K562 (cell line): Measurements from ENCODE around the gene MYBL2. TPM values are rescaled to one million over a fixed set of nuclear protein-coding genes. Genes with fewer than 3 reads are reported as not detected.

Source experiments
- ATAC-seq: fragments of 200-7000 bp; cut with Tn5 transposase; 3 replicates; pipeline ENCODE4 v1.9.1; 2020; ENCODE audit warnings: moderate library complexity
- BruUV-seq: library from RNA; stranded (reverse); fragments of 400-500 nt; replicated peaks from 2 replicates; lab custom pipeline; 2021; lab: Mats Ljungman, UMichigan
- CTCF ChIA-PET: fragments of 300-600 bp; formaldehyde crosslinking; extraction: SDS; loops from one replicate; lab custom pipeline; 2021; ENCODE audit warnings: low intra/inter-chr PET ratio; lab: Yijun Ruan, JAX
- POLR2A ChIA-PET: fragments of 300-600, 350-650 bp; sonication (Branson Sonifier 250); formaldehyde crosslinking; extraction: SDS; loops from one replicate; lab custom pipeline; 2021; ENCODE audit warnings: antibody characterized with exemption, inconsistent platforms; lab: Yijun Ruan, JAX
- DNase-seq, 4 experiments: peaks; one replicate each; pipeline versions ENCODE4 v3.0.0 to v3.0.0-alpha.2; 2011 to 2018; ENCODE audit warnings: low spot score in 3 of 4, mixed read lengths in 3 of 4; ENCODE audit errors: extremely low read depth in 1 of 4
- FAIRE-seq: peaks from 2 replicates; lab custom pipeline; 2011; peaks lifted over from hg19 to GRCh38; lab: Jason Lieb, UNC
- H2AFZ ChIP-seq: 2 replicates; pipeline ENCODE4 v1.6.0; 2011; ENCODE audit warnings: low read depth, low read length, control low read depth, inconsistent platforms
- H3K27ac ChIP-seq: fragments of 200-600 bp; 3 replicates; pipeline ENCODE4 v1.8.0; 2011; ENCODE audit warnings: low read depth, mild to moderate bottlenecking, control low read depth, inconsistent platforms, low read length, moderate library complexity, mixed read lengths; ENCODE audit errors: extremely low read depth
- H3K27me3 ChIP-seq, 2 experiments: fragments of 300-600 bp in 1 of 2; 2 replicates in 1 of 2; 3 replicates in 1 of 2; pipeline versions ENCODE4 v1.6.0 to v1.8.0; 2011; ENCODE audit warnings: inconsistent platforms in 2 of 2, low read length in 2 of 2, mild to moderate bottlenecking in 1 of 2, mixed read lengths in 1 of 2, moderate library complexity in 1 of 2; ENCODE audit not compliant: control insufficient read depth in 2 of 2, insufficient read depth in 2 of 2
- H3K36me3 ChIP-seq: fragments of 300-600 bp; 3 replicates; pipeline ENCODE4 v1.8.0; 2011; ENCODE audit warnings: mild to moderate bottlenecking, low read length, inconsistent platforms; ENCODE audit not compliant: control insufficient read depth, insufficient read depth
- H3K4me1 ChIP-seq, 2 experiments: fragments of 200-600 bp in 1 of 2; replicated peaks in 1 of 2; 2 replicates in 1 of 2; 3 replicates in 1 of 2; pipeline versions ENCODE4 v1.5.1 to v1.8.0; 2011; ENCODE audit warnings: inconsistent platforms in 2 of 2, low read length in 2 of 2, mild to moderate bottlenecking in 1 of 2, mixed read lengths in 1 of 2, moderate library complexity in 1 of 2; ENCODE audit not compliant: control insufficient read depth in 2 of 2, insufficient read depth in 2 of 2
- H3K4me2 ChIP-seq: 2 replicates; pipeline ENCODE4 v1.6.1; 2011; ENCODE audit warnings: low read length, control low read depth, inconsistent platforms, mixed read lengths; ENCODE audit not compliant: insufficient read depth
- H3K4me3 ChIP-seq: fragments of 200-600 bp; sonication (generic), shearing (Covaris generic); 2 replicates; pipeline ENCODE4 v1.5.1; 2016; ENCODE audit warnings: control low read depth, inconsistent platforms
- H3K79me2 ChIP-seq: fragments of 200-600 bp; 3 replicates; pipeline ENCODE4 v1.8.0; 2011; ENCODE audit warnings: low read length, inconsistent platforms; ENCODE audit not compliant: control insufficient read depth, insufficient read depth
- H3K9ac ChIP-seq, 2 experiments: 2 replicates each; pipeline versions ENCODE4 v1.6.0 to v1.6.1; 2011; ENCODE audit warnings: low read depth in 2 of 2, low read length in 2 of 2, control low read depth in 1 of 2, inconsistent platforms in 1 of 2, mild to moderate bottlenecking in 1 of 2, mixed read lengths in 1 of 2; ENCODE audit not compliant: insufficient read depth in 1 of 2
- H3K9me1 ChIP-seq: one replicate; pipeline ENCODE4 v1.6.0; 2011; ENCODE audit warnings: inconsistent platforms, mild to moderate bottlenecking, low read length, moderate library complexity; ENCODE audit not compliant: control insufficient read depth, insufficient read depth
- H3K9me3 ChIP-seq: replicated peaks from 2 replicates; pipeline ENCODE4 v1.5.1; 2011; ENCODE audit warnings: low read depth, low read length, inconsistent platforms; ENCODE audit not compliant: control insufficient read depth, insufficient read depth
- H4K20me1 ChIP-seq: replicated peaks from 2 replicates; pipeline ENCODE4 v1.6.1; 2011; ENCODE audit warnings: low read length, inconsistent platforms, mixed read lengths; ENCODE audit not compliant: control insufficient read depth, insufficient read depth
- BHLHE40 ChIP-seq: IDR thresholded peaks from 2 replicates; pipeline ENCODE4 v1.6.1; 2011; ENCODE audit warnings: low read length, improper control_type of control experiment
- HMG20A ChIP-seq: fragments of 450-650 bp; formaldehyde crosslinking; conservative IDR thresholded peaks from 2 replicates; pipeline ENCODE4 v1.4.0; 2020; ENCODE audit warnings: mild to moderate bottlenecking, mixed read lengths
- RAD51 ChIP-seq: fragments of 450-650 bp; IDR thresholded peaks from 2 replicates; pipeline ENCODE4 v1.7.1; 2016; ENCODE audit warnings: low read depth, mild to moderate bottlenecking, borderline replicate concordance
- ZNF407 ChIP-seq: fragments of 450-650 bp; IDR thresholded peaks from 2 replicates; pipeline ENCODE4 v1.6.1; 2016; ENCODE audit warnings: low read depth
- ZNF695 ChIP-seq: fragments of 450-650 bp; formaldehyde crosslinking; IDR thresholded peaks from 2 replicates; pipeline ENCODE4 v1.4.0; 2020; ENCODE audit warnings: mild to moderate bottlenecking, moderate library complexity
- WGBS: fragments of 100-300 bp; shearing (Covaris generic); methylation state at CpG from one replicate; pipeline ENCODE4 v1.1.6; 2016; ENCODE audit warnings: low coverage, mixed read lengths; ENCODE audit not compliant: insufficient coverage; ENCODE audit errors: missing lambda C conversion rate; 5-methylcytosine and 5-hydroxymethylcytosine counted together
- in situ Hi-C: fragments of 300-500 bp; cut with MboI; formaldehyde crosslinking; loops from 4 replicates; pipeline ENCODE4 v1.15.0; 2018; ENCODE audit warnings: inconsistent platforms, mixed read lengths
- intact Hi-C: fragments of 100-400 bp; cut with micrococcal nuclease; formaldehyde crosslinking; loops from 2 replicates; pipeline ENCODE4 v1.14.2; 2022
- polyA plus RNA-seq, 8 experiments: library from polyadenylated mRNA; depleted of rRNA in 4 of 8; stranded (reverse) in 5 of 8; unstranded in 3 of 8; fragments of >200 nt; fragmentation: Nextera tagmentation in 2 of 8; fragmentation: Illumina TruSeq in 1 of 8; extraction: Ambion mirVana in 2 of 8; extraction: Trizol in 1 of 8; gene quantifications; 2 replicates each; pipeline versions ENCODE4 v1.2.1 to v1.2.3, GENCODE V29; 2011 to 2014; ENCODE audit warnings: inconsistent platforms in 1 of 8, missing spikeins in 1 of 8
- total RNA-seq, 7 experiments: library from RNA; depleted of rRNA in 6 of 7; stranded (reverse); fragments of >200 nt in 6 of 7; fragmentation: Illumina TruSeq in 2 of 7; extraction: Trizol in 2 of 7; gene quantifications; 2 replicates each; pipeline versions ENCODE4 v1.2.1 to v1.2.3, GENCODE V29; 2011 to 2021; ENCODE audit warnings: low replicate concordance in 1 of 7

MYBL2 gene
- total and polyA plus RNA-seq, 9 of the 15 experiments (the other 6 are each of a cell fraction or from before 2014, with no cell fraction given), result 4.4 to 169 (median 52.5) TPM

GRCh38 chr20:43722153-43722505 is 55.2 kb downstream of the MYBL2 start:
- no peak overlapping the region for H3K4me2 ChIP-seq
- H3K27ac ChIP-seq, result no peak overlapping the region
- H3K4me3 ChIP-seq, result no peak overlapping the region
- CTCF ChIA-PET, result no interaction called here
- no TSS peak for BruUV-seq
- WGBS, result 5% methylated on average over 8 of the region's 8 CpGs
- peaks cover 10 to 15% of the 10 kb centered on the region in 2 experiments; a peak in 2 of 5 replicates for H3K27me3 ChIP-seq
- H3K4me1 ChIP-seq, result peaks cover 0 to 8% of the 10 kb centered on the region in 2 experiments; a peak in 1 of 5 replicates
- FAIRE-seq, result no peak
- no peak for DNase-seq
- no peak for ATAC-seq
- no peaks in the 10 kb centered on the region for H3K9me3 ChIP-seq
- POLR2A ChIA-PET, result interaction anchor here (2.4 kb wide), 1 partner anchor 10 kb away, joined by 9 read pairs; no protein-coding TSS in a partner anchor
- in situ Hi-C loops, result no loop called here
- no peak overlapping the region for H2AFZ ChIP-seq
- no peaks in the 10 kb centered on the region for H3K9me1 ChIP-seq
- H3K79me2 ChIP-seq, result no peaks in the 10 kb centered on the region
- intact Hi-C loops, result loop anchor here (10.0 kb wide), 1 partner anchor 267 kb away; the partner anchor contains the start of gene SRSF6
- peaks cover 3% of the 10 kb centered on the region; the same call in 1 of the 3 replicates for H3K36me3 ChIP-seq
- H3K9ac ChIP-seq, result no peak overlapping the region
- TF ChIP-seq RAD51 (no peak), HMG20A (CRISPR knock-in tag) (no peak), ZNF695 (CRISPR knock-in tag) (no peak), BHLHE40 (no peak), ZNF407 (no peak)
- TF ChIP-seq, all 486 proteins: peak for 0
- no peaks in the 10 kb centered on the region for H4K20me1 ChIP-seq
